ENCODE results near the gene MIDN.

MIDN gene

GRCh38 chr19:1220976-1221903 is 27.1 kb upstream of the MIDN start:
- DNase-seq, result no peak

GRCh38 chr19:1221904-1222255 is 26.5 kb upstream of the MIDN start:
- no peak for DNase-seq

GRCh38 chr19:1222394-1222793 is 26.0 kb upstream of the MIDN start:
- no peak for DNase-seq

- DNase-seq, result no peak
Observed at GRCh38 chr19:1223018-1223855, 25.1 kb upstream of the MIDN start.

GRCh38 chr19:1224047-1224825 is 24.1 kb upstream of the MIDN start:
- DNase-seq, result no peak

- DNase-seq, result no peak
Observed at GRCh38 chr19:1224847-1225246, 23.5 kb upstream of the MIDN start.

- no peak for DNase-seq
Observed at GRCh38 chr19:1225440-1226226, 22.8 kb upstream of the MIDN start.

GRCh38 chr19:1226227-1226518 is 22.2 kb upstream of the MIDN start:
- DNase-seq, result no peak

GRCh38 chr19:1226522-1227303 is 21.7 kb upstream of the MIDN start:
- DNase-seq, result no peak

GRCh38 chr19:1227304-1228054 is 20.9 kb upstream of the MIDN start:
- no peak for DNase-seq

GRCh38 chr19:1228161-1228957 is 20.0 kb upstream of the MIDN start:
- DNase-seq, result no peak

- DNase-seq, result no peak
Observed at GRCh38 chr19:1229056-1229923, 19.1 kb upstream of the MIDN start.

GRCh38 chr19:1229924-1230782 is 18.2 kb upstream of the MIDN start:
- DNase-seq, result no peak

- DNase-seq, result no peak
Observed at GRCh38 chr19:1230783-1231489, 17.4 kb upstream of the MIDN start.

GRCh38 chr19:1231729-1232637 is 16.4 kb upstream of the MIDN start:
- no peak for DNase-seq

- no peak for DNase-seq
Observed at GRCh38 chr19:1232652-1233072, 15.7 kb upstream of the MIDN start.

Data from NCI-H1105 (cell line).